Muscle layer of duodenum (tissue), 2 donors: ENCODE data around the gene CHRM4.

Experiments used
- H3K27ac ChIP-seq: one replicate; pipeline ENCODE4 v1.7.0; 2013; ENCODE audit warnings: mild to moderate bottlenecking, low read length
- H3K27me3 ChIP-seq: one replicate; pipeline ENCODE4 v1.7.0; 2013; ENCODE audit warnings: low read depth, mild to moderate bottlenecking, control low read depth, low read length
- H3K36me3 ChIP-seq, 2 donors: one replicate each; pipeline ENCODE4 v1.7.0; 2013; ENCODE audit warnings: low read length in 2 of 2, control low read depth in 1 of 2, mild to moderate bottlenecking in 1 of 2; ENCODE audit not compliant: insufficient read depth in 2 of 2, control insufficient read depth in 1 of 2
- H3K4me1 ChIP-seq, 2 donors: one replicate each; pipeline ENCODE4 v1.7.0; 2013; ENCODE audit warnings: low read length in 2 of 2, mild to moderate bottlenecking in 2 of 2, control low read depth in 1 of 2, moderate library complexity in 1 of 2; ENCODE audit not compliant: insufficient read depth in 2 of 2, control insufficient read depth in 1 of 2
- H3K4me3 ChIP-seq, 2 donors: one replicate each; pipeline ENCODE4 v1.7.0; 2013; ENCODE audit warnings: low read length in 2 of 2, low read depth in 1 of 2, mild to moderate bottlenecking in 1 of 2
- H3K9me3 ChIP-seq, 2 donors: one replicate each; pipeline ENCODE4 v1.7.0; 2013; ENCODE audit warnings: low read length in 2 of 2, control low read depth in 1 of 2, mild to moderate bottlenecking in 1 of 2; ENCODE audit not compliant: control insufficient read depth in 1 of 2
- donor health status: healthy.

Gene CHRM4

DNA sequence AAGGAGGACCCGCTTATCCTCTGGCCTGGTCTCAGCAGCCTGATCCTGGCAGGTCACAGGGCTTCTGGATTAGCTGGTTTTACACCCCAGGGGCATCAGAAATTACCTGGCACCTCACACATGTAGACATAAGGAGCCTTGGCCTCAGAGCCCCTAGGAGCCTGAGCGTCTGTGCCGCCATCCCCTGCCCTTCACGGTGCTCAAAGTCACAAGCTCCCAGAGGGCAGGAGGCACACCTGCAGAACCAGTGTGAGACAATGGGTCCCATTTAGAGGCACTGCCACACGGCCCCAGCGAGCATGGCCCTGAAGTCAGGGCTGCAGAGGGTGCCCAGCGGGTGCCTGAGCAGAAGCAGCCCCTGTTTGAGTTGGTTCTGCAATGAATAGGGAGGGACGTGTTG, 40.4 kb downstream of the CHRM4 start:
- no peaks in the 10 kb centered on the region for H3K36me3 ChIP-seq
- no peaks in the 10 kb centered on the region for H3K9me3 ChIP-seq
- H3K27ac ChIP-seq = no peak overlapping the region
- H3K4me1 ChIP-seq = peaks cover 9 to 44% of the 10 kb centered on the region in 2 donors
- H3K4me3 ChIP-seq = no peak overlapping the region
- H3K27me3 ChIP-seq = no peaks in the 10 kb centered on the region

DNA sequence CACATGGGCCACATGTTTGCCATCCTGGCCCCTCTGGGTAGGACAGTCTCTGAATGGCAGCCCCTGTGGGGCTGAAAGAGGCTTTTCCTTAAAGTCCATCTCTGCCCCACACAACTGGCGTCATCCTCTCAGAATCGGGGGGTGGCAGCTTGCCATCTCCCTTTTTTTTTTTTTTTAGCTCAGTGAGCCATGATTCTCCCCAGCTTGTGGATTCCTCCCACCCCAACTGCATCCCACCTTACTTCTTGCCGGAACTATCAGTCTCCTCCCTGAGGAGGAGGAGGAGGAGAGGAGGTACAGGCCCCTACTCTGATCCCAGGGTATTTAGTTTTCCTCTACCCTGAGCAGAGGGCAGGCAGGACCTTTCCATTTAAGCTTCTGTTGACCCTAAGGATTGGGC, 40.9 kb downstream of the CHRM4 start:
- Histone ChIP-seq H3K4me3 (no peak overlapping the region), H3K27ac (no peak overlapping the region), H3K4me1 (peaks cover 9 to 44% of the 10 kb centered on the region in 2 donors), H3K9me3 (no peaks in the 10 kb centered on the region), H3K27me3 (no peaks in the 10 kb centered on the region), H3K36me3 (no peaks in the 10 kb centered on the region)

DNA sequence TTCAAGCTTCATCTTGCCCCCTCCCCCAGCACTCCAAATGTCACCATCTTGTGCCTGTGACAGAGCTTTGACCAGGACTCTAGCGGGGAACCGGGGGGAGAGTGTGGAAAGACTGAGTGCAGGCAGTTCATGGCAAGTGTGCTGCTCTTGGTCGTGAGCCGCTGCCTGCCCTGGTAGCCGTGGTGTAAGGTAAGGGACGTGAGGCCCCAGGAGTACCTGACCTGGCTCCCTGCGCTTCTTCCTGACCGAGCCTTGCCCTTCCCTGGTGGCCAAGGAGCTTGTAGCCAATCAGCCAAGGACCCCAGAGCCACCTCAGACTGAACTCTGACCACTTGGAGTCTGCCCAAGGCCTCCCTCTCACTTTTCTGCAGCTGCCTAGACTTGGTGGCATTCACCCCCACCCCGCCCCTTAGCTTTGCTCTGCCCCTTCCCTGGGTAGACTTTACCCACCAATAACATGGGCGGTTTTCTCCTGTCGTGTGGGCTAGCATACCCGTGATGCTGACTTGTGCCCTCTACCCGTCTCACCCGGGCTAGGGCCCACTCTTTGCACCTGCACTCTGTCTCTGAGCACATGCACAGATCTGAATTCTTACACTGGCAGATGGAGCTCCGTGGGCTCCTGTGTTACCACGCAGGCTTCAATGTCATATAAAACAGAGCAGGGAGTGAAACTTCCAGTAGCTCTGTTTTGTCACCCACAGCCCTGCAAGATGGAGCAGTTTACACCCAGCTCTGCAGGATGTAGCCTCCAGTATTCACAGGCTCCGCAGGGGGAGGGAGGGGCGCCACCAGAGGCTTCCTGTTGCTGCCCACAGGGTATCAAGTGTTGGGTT, 42.8 kb downstream of the CHRM4 start:
- H3K4me3 ChIP-seq = peak overlapping the region; percentile 56 to 79

DNA sequence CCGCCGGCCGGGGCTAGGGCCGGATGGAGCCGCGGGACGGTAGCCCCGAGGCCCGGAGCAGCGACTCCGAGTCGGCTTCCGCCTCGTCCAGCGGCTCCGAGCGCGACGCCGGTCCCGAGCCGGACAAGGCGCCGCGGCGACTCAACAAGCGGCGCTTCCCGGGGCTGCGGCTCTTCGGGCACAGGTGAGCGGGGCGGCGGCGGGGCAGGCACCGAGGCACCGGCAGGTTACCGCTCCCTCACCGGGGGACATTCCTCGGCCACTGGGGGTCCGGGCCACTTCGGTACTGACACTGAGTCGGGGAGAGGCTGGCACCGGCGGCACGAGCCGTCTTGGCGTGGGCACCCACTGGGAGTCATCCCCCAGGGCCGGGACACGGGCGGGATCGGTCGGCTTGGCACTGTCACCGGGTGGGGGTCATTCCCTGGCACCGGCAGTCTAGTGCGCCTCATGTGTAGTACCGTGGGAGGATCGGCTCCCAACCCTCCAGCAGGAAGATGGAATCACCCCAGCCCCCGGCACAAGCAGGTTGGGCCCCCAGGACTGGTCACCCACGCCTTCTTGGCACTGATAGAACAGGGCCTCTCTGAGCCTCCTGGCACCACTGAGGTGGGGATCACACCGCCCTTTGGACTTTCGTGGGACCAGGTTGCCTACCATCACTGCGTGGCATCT, 43.8 kb downstream of the CHRM4 start:
- Histone ChIP-seq H3K4me1 (peaks cover 9 to 28% of the 10 kb centered on the region in 2 donors), H3K9me3 (no peaks in the 10 kb centered on the region), H3K4me3 (peak overlapping the region; percentile 56 to 79), H3K27ac (peak overlapping the region; percentile 67), H3K36me3 (no peaks in the 10 kb centered on the region), H3K27me3 (no peaks in the 10 kb centered on the region)

More for the DNA sequence above, 42.8 kb downstream of the CHRM4 start:
- Histone ChIP-seq H3K9me3 (no peaks in the 10 kb centered on the region), H3K27ac (peak overlapping the region; percentile 67), H3K27me3 (no peaks in the 10 kb centered on the region), H3K36me3 (no peaks in the 10 kb centered on the region), H3K4me1 (peaks cover 9 to 38% of the 10 kb centered on the region in 2 donors)

DNA sequence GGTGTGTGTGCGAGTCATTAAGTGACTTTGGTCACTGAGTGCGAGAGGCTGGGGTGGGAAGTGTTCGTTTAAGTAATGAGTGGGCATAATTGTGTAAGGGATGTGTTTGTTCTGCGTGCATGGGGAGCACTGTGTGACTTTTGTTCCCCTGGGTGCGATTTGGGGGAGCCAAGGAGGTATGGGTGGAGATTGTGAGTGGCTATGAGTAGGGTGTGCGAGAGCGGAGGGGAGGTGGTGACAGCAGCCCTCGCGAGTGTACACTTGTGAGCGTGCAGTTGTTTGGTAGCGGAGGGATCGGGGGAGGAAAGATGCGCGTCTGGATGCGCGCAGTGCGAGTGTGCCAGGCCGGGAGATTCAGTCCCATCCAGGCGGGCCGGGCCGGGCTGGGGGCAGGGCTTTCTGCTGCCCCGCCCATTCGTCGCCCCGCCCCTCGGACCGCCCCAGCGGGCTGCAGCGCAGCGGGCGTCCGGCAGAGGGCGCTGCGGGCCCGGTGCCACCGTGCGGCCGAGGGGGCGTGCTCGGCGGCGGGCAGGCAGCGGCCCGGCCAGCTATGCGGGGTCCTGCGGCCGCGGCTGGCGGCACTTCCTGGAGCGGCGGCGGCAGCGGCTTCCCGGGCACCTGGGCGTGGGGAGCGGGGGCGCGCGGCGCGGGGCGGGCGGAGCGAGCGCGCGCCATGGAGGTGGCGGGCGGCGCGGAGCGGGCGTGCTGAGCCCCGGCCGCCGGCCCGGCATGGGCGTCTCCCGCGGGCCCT, 44.5 kb downstream of the CHRM4 start, which contains the start of gene DGKZ:
Gene DGKZ, plus strand, starts transcription at position 578 of the 751 bp plus-strand sequence. CDS start 197 bp downstream, outside the sequence.
- Histone ChIP-seq H3K4me1 (peaks cover 5 to 28% of the 10 kb centered on the region in 2 donors), H3K27me3 (no peaks in the 10 kb centered on the region), H3K27ac (peak within 1 kb of the TSS; percentile 67), H3K36me3 (no peaks in the 10 kb centered on the region), H3K9me3 (no peaks in the 10 kb centered on the region), H3K4me3 (peak within 1 kb of the TSS; percentile 57 to 79)

DNA sequence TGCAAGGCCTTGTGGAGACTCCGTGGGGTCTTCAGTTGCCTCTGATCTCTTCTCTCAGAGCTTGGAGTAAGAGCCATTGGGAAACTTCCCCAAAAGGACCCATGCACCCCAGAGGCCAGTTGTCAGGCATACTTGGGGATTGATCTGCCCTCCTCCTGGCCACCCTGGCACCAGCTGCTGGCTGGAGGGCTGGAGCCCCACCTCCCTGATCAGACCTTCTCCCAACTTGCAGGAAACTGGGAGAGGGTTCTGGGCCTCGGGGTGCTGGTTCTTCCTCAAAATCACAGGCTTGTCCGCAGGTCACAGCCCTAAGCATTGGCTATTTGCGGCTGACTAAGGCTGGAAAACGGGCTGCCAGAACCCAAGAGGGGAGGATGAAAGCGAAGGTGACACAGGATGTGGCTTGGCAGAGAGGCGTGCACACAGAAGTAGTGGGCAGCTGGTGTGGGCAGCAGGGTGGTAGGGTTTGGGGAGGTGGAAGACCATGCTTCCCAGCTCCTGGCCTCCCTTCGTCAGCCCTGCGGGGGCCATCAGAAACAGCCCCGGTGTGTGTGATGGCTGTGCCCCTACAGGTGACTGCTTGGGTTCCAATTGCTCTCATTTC, 45.6 kb downstream of the CHRM4 start:
- H3K36me3 ChIP-seq = no peaks in the 10 kb centered on the region
- peak overlapping the region; percentile 67 for H3K27ac ChIP-seq
- peaks cover 5 to 26% of the 10 kb centered on the region in 2 donors for H3K4me1 ChIP-seq
- peak overlapping the region; percentile 57 to 62 for H3K4me3 ChIP-seq
- H3K9me3 ChIP-seq = no peaks in the 10 kb centered on the region
- H3K27me3 ChIP-seq = no peaks in the 10 kb centered on the region

DNA sequence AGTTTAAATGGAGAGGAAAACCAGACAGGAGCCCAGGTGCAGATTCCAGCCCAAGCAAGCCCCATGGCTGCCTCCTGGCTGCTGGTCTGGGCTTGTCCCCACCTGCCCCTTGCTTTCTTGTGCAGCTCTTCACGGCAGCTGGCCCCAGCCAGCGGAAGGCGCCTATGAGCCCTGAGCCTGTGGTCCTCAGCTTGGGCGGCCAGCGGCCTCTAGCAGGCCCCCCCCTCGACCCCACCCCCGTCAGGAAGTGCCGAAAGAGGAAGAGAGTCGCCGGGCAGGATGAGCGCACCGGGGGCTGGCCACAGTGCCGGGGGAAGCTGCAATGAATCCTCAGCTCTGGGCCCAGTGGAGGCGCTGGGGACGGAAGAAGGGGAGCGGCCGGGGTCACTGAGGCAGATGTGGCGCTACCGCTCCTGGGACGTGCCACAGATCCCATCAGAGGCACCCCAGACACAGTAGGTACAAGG, 46.4 kb downstream of the CHRM4 start:
- Histone ChIP-seq H3K27ac (peak overlapping the region; percentile 67), H3K4me1 (peaks cover 5 to 26% of the 10 kb centered on the region in 2 donors), H3K36me3 (no peaks in the 10 kb centered on the region), H3K27me3 (no peaks in the 10 kb centered on the region), H3K9me3 (no peaks in the 10 kb centered on the region), H3K4me3 (peak overlapping the region; percentile 57 to 62)

DNA sequence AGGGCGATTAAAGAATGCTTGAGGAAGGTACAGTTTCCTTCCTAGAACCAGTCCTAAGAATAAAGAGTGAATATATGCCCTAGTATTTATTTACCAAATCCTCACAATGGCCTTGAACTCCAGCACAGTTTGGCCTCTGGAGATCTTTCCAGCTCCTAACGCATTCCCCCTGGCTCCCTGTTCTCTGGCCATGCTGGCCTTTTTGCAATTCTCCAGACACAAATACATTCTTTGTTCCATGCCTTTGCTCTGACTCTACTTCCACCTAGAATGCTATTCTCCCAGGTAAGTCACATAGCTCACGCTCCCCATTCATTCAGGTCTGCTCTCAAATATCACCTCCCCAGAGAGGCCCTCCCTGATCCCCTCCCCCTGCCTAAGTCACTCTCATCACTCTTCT, 48.1 kb downstream of the CHRM4 start:
- no peaks in the 10 kb centered on the region for H3K27me3 ChIP-seq
- no peak overlapping the region for H3K27ac ChIP-seq
- H3K36me3 ChIP-seq = no peaks in the 10 kb centered on the region
- no peaks in the 10 kb centered on the region for H3K9me3 ChIP-seq
- no peak overlapping the region for H3K4me3 ChIP-seq
- H3K4me1 ChIP-seq = peaks cover 10 to 27% of the 10 kb centered on the region in 2 donors

DNA sequence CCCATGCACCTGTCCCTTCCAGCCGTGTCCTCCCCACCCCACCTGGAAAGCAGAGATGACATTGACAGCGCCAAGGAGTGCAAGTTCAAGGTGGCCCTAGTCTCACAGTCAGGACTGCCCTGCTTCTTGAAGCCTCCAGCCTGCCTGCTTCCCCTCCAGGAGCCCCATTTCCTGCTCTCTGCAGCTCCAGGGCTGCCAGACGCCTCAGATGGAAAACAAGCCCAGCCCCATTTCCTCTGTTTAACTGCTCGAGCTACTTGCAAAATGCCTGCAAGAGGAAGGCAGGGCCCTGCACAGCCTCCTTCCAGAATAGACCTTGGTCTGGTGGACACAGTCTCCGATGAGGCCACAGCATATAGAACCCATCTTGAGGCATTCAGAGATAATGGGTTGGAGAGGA, 49.3 kb downstream of the CHRM4 start:
- Histone ChIP-seq H3K9me3 (no peaks in the 10 kb centered on the region), H3K4me1 (peaks cover 6 to 27% of the 10 kb centered on the region in 2 donors), H3K27ac (no peak overlapping the region), H3K27me3 (no peaks in the 10 kb centered on the region), H3K4me3 (no peak overlapping the region), H3K36me3 (no peaks in the 10 kb centered on the region)

DNA sequence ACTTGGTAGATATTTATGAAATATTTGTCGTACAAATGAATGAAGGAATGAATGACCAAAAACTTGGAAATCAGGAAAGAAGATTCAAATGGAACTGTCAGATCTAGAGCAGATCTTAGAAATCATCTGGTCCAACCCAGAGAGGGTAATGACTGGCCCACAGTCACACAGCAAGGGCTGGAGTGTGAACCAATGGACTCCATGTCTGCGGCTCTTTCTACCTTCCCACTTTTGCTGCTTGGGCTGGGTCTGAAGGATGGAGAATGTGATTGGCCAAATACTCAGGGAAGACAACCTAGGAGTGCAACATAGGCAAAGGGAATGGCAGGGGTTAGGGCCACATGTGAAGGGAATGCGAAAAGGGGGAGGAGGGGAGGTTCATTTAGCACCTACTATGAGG, 50.1 kb downstream of the CHRM4 start:
- Histone ChIP-seq H3K27me3 (no peaks in the 10 kb centered on the region), H3K36me3 (no peaks in the 10 kb centered on the region), H3K9me3 (no peaks in the 10 kb centered on the region), H3K4me3 (no peak overlapping the region), H3K4me1 (peaks cover 6 to 27% of the 10 kb centered on the region in 2 donors), H3K27ac (no peak overlapping the region)
